Endothelial cell of umbilical vein (primary cell): ENCODE results near the gene SYTL2. TPM values are rescaled to one million over a fixed set of nuclear protein-coding genes. Genes with fewer than 3 reads are reported as not detected.
A peak's percentile ranks its signal among the peaks of the same experiment; 100 is the strongest.

Experiments used
- BruUV-seq: library from RNA; stranded (reverse); fragments of 400-500 nt; replicated peaks from 2 replicates; lab custom pipeline; 2021; lab: Mats Ljungman, UMichigan
- CTCF ChIA-PET: fragments of 300-600, 350-600 bp; sonication (Branson Sonifier 250); formaldehyde crosslinking; loops from one replicate; lab custom pipeline; 2021; ENCODE audit warnings: antibody characterized with exemption, inconsistent platforms; lab: Charles Lee
- POLR2A ChIA-PET: fragments of 300-600, 350-600 bp; sonication (Branson Sonifier 250); formaldehyde crosslinking; loops from one replicate; lab custom pipeline; 2021; ENCODE audit warnings: antibody characterized with exemption, inconsistent platforms; lab: Charles Lee
- DNase-seq: peaks from one replicate; pipeline ENCODE4 v3.0.0-alpha.2; 2011; ENCODE audit warnings: low read depth, low spot score
- FAIRE-seq: peaks from 2 replicates; lab custom pipeline; 2011; peaks lifted over from hg19 to GRCh38; lab: Jason Lieb, UNC
- H2AFZ ChIP-seq: 2 replicates; pipeline ENCODE4 v1.6.0; 2012; ENCODE audit warnings: low read depth, low read length, control low read depth, inconsistent platforms
- H3K27ac ChIP-seq: 2 replicates; pipeline ENCODE4 v1.5.1; 2011; ENCODE audit warnings: low read depth, mild to moderate bottlenecking, control low read depth, low read length, moderate library complexity; ENCODE audit not compliant: insufficient read depth
- H3K27me3 ChIP-seq, 2 experiments: 2 replicates each; pipeline versions ENCODE4 v1.6.0 to v1.6.1; 2011; ENCODE audit warnings: low read length in 2 of 2, mixed read lengths in 1 of 2; ENCODE audit not compliant: control insufficient read depth in 2 of 2, insufficient read depth in 2 of 2
- H3K36me3 ChIP-seq, 2 experiments: 2 replicates in 1 of 2; 3 replicates in 1 of 2; pipeline ENCODE4 v1.5.1; 2011; ENCODE audit warnings: low read length in 2 of 2, mild to moderate bottlenecking in 1 of 2, moderate library complexity in 1 of 2; ENCODE audit not compliant: control insufficient read depth in 2 of 2, insufficient read depth in 2 of 2; ENCODE audit errors: extremely low read depth in 1 of 2
- H3K4me1 ChIP-seq: 3 replicates; pipeline ENCODE4 v1.5.1; 2011; ENCODE audit warnings: mild to moderate bottlenecking, low read length; ENCODE audit not compliant: control insufficient read depth, insufficient read depth; ENCODE audit errors: extremely low read depth
- H3K4me2 ChIP-seq: 2 replicates; pipeline ENCODE4 v1.6.1; 2011; ENCODE audit warnings: low read length, control low read depth, mixed read lengths; ENCODE audit not compliant: insufficient read depth
- H3K4me3 ChIP-seq, 3 experiments: fragments of 200-600 bp in 1 of 3; sonication (generic), shearing (Covaris generic) in 1 of 3; replicated peaks in 1 of 3; 2 replicates each; pipeline ENCODE4 v1.5.1; 2011 to 2016; ENCODE audit warnings: control low read depth in 3 of 3, low read length in 3 of 3, mild to moderate bottlenecking in 2 of 3, inconsistent platforms in 1 of 3, low read depth in 1 of 3, moderate library complexity in 1 of 3; ENCODE audit not compliant: insufficient read depth in 1 of 3
- H3K79me2 ChIP-seq: 2 replicates; pipeline ENCODE4 v1.6.0; 2012; ENCODE audit warnings: low read length, inconsistent platforms; ENCODE audit not compliant: control insufficient read depth, insufficient read depth
- H3K9ac ChIP-seq: replicated peaks from 2 replicates; pipeline ENCODE3; 2011; ENCODE audit warnings: low read length, control low read depth; ENCODE audit not compliant: insufficient read depth; ENCODE audit errors: extremely low read depth
- H3K9me1 ChIP-seq: replicated peaks from 3 replicates; pipeline ENCODE4 v1.6.0; 2011; ENCODE audit warnings: mild to moderate bottlenecking, low read length; ENCODE audit not compliant: control insufficient read depth, insufficient read depth; ENCODE audit errors: extremely low read depth
- H3K9me3 ChIP-seq: replicated peaks from 2 replicates; pipeline ENCODE4 v1.5.1; 2012; ENCODE audit warnings: low read length, inconsistent platforms; ENCODE audit not compliant: control insufficient read depth, insufficient read depth
- H4K20me1 ChIP-seq: replicated peaks from 2 replicates; pipeline ENCODE3; 2011; ENCODE audit warnings: mild to moderate bottlenecking, low read length; ENCODE audit not compliant: control insufficient read depth, insufficient read depth; ENCODE audit errors: extremely low read depth
- CTCF ChIP-seq, 2 donors: IDR thresholded peaks; 1 replicate in 1 of 2; 2 replicates in 1 of 2; pipeline ENCODE4 v1.5.1; 2011; ENCODE audit warnings: low read length in 2 of 2, mild to moderate bottlenecking in 2 of 2, moderate library complexity in 2 of 2, control low read depth in 1 of 2, inconsistent platforms in 1 of 2, low read depth in 1 of 2; ENCODE audit not compliant: insufficient read depth in 1 of 2; ENCODE audit errors: extremely low read depth in 1 of 2
- EZH2 ChIP-seq: IDR thresholded peaks from 2 replicates; pipeline ENCODE4 v1.6.1; 2012; ENCODE audit warnings: borderline replicate concordance, low read depth, mild to moderate bottlenecking, moderate library complexity, low read length, inconsistent platforms; ENCODE audit not compliant: severe bottlenecking
- FOS ChIP-seq: IDR thresholded peaks from 2 replicates; pipeline ENCODE4 v1.6.1; 2011; ENCODE audit warnings: mild to moderate bottlenecking, low read length, moderate library complexity, borderline replicate concordance; ENCODE audit not compliant: insufficient read depth
- GATA2 ChIP-seq: IDR thresholded peaks from 2 replicates; pipeline ENCODE4 v1.7.0; 2011; ENCODE audit warnings: low read depth, mild to moderate bottlenecking, moderate library complexity, mixed read lengths, low read length; ENCODE audit not compliant: insufficient read length, insufficient read depth
- JUN ChIP-seq: IDR thresholded peaks from 2 replicates; pipeline ENCODE4 v1.6.1; 2011; ENCODE audit warnings: borderline replicate concordance, low read depth; ENCODE audit not compliant: insufficient read length, insufficient read depth
- MYC ChIP-seq: IDR thresholded peaks from one replicate; pipeline ENCODE4 v1.6.1; 2011; ENCODE audit warnings: mild to moderate bottlenecking, low read depth, low read length
- POLR2A ChIP-seq: IDR thresholded peaks from 2 replicates; pipeline ENCODE4 v1.6.1; 2012; ENCODE audit warnings: low read depth, mild to moderate bottlenecking, control low read depth, low read length
- POLR2AphosphoS5 ChIP-seq: IDR thresholded peaks from 2 replicates; pipeline ENCODE4 v1.6.1; 2012; ENCODE audit warnings: low read depth, mild to moderate bottlenecking, control low read depth, low read length, moderate library complexity; ENCODE audit not compliant: insufficient read depth
- dilution Hi-C: fragments of 300-500 bp; cut with MboI; formaldehyde crosslinking; loops from one replicate; pipeline ENCODE4 v1.15.0; 2019; ENCODE audit warnings: low sequenced_read_pairs; ENCODE audit not compliant: extremely low pct_ligation_motif_present
- intact Hi-C: fragments of 100-400 bp; cut with micrococcal nuclease; formaldehyde crosslinking; loops from one replicate; pipeline ENCODE4 v1.10.0; 2022
- polyA plus RNA-seq, 4 experiments: library from polyadenylated mRNA; depleted of rRNA in 3 of 4; stranded (reverse) in 3 of 4; unstranded in 1 of 4; fragments of >200 nt; gene quantifications; 2 replicates each; pipeline versions ENCODE4 v1.2.1 to v1.2.3, GENCODE V29; 2011 to 2012; ENCODE audit warnings: missing spikeins in 1 of 4
- total RNA-seq: library from RNA; stranded (reverse); gene quantifications from 2 replicates; pipeline ENCODE4 v1.2.3, GENCODE V29; 2021

SYTL2 gene
- total and polyA plus RNA-seq, 2 donors (not counting 3 experiments of a cell fraction or from before 2014, with no cell fraction given) = 1.4 to 2.4 TPM

- H2AFZ ChIP-seq = no peak overlapping the region
- no peak for DNase-seq
- no peak for FAIRE-seq
- H3K9ac ChIP-seq = no peak overlapping the region
- no peaks in the 10 kb centered on the region for H4K20me1 ChIP-seq
- POLR2A ChIA-PET = no interaction called here
- H3K4me3 ChIP-seq = no peak overlapping the region
- no peaks in the 10 kb centered on the region for H3K4me1 ChIP-seq
- H3K4me2 ChIP-seq = no peak overlapping the region
- H3K9me1 ChIP-seq = no peaks in the 10 kb centered on the region
- H3K9me3 ChIP-seq = no peaks in the 10 kb centered on the region
- no TSS peak for BruUV-seq
- CTCF ChIA-PET = interaction anchor here (1.1 kb wide), 1 partner anchor 18 kb away, joined by 4 read pairs; no protein-coding TSS in a partner anchor
- no peaks in the 10 kb centered on the region for H3K36me3 ChIP-seq
- intact Hi-C loops = no loop called here
- H3K79me2 ChIP-seq = no peaks in the 10 kb centered on the region
- no peak overlapping the region for H3K27ac ChIP-seq
- TF ChIP-seq EZH2 (no peak), GATA2 (no peak), FOS (no peak), POLR2AphosphoS5 (no peak)
- H3K27me3 ChIP-seq = peaks cover 0 to 5% of the 10 kb centered on the region in 2 experiments
- dilution Hi-C loops = no loop called here
These were observed 19.4 kb downstream of the SYTL2 start for GRCh38 chr11:85791409-85791990.

GRCh38 chr11:85787809-85788760 is 22.9 kb downstream of the SYTL2 start:
- ChIA-PET POLR2A (no interaction called here), CTCF (interaction anchor here (1.5 kb wide), 1 partner anchor 8 kb away, joined by 6 read pairs; no protein-coding TSS in a partner anchor)
- H3K9me3 ChIP-seq = no peaks in the 10 kb centered on the region
- no peaks in the 10 kb centered on the region for H3K4me1 ChIP-seq
- TF ChIP-seq FOS (no peak), MYC (no peak), POLR2AphosphoS5 (no peak), POLR2A (no peak), JUN (no peak), EZH2 (no peak), CTCF (IDR thresholded peaks at IDR 0.05; ENCODE audit: extremely low read depth in 1 of 2, insufficient read depth in 1 of 2, low read depth in 1 of 2, low read length in 2 of 2) (no peak)
- peaks cover 3 to 10% of the 10 kb centered on the region in 2 experiments for H3K27me3 ChIP-seq
- peak; percentile 23 for DNase-seq
- no peak for FAIRE-seq
- H3K27ac ChIP-seq = no peak overlapping the region
- H3K9ac ChIP-seq = no peak overlapping the region
- H3K9me1 ChIP-seq = no peaks in the 10 kb centered on the region
- H4K20me1 ChIP-seq = no peaks in the 10 kb centered on the region
- intact Hi-C loops (no loop called here), dilution Hi-C loops (no loop called here)
- BruUV-seq = no TSS peak
- H3K36me3 ChIP-seq = no peaks in the 10 kb centered on the region
- H3K79me2 ChIP-seq = no peaks in the 10 kb centered on the region
- H2AFZ ChIP-seq = no peak overlapping the region
- no peak overlapping the region for H3K4me2 ChIP-seq
- no peak overlapping the region for H3K4me3 ChIP-seq
